KOPT-K1 (cell line): Measurements from ENCODE around the gene SEMA5A.
"Not testable (repeated sequence)": the region's sequence is repeated elsewhere in the genome, so short reads cannot be mapped to it uniquely, and the experiment has no call there.

Experiments used
- H3K27ac ChIP-seq: fragments of 200-600 bp; sonication (generic); 2 replicates; pipeline ENCODE4 v1.5.1; 2016; ENCODE audit warnings: antibody characterized with exemption, mild to moderate bottlenecking, low read depth, low read length; ENCODE audit not compliant: poor library complexity, severe bottlenecking
- H3K36me3 ChIP-seq: fragments of 200-600 bp; sonication (generic); 2 replicates; pipeline ENCODE4 v1.5.1; 2017; ENCODE audit warnings: antibody characterized with exemption, mild to moderate bottlenecking, low read length, moderate library complexity; ENCODE audit not compliant: insufficient read depth
- H3K9me3 ChIP-seq: fragments of 200-600 bp; sonication (generic); 2 replicates; pipeline ENCODE4 v1.5.1; 2017; ENCODE audit warnings: antibody characterized with exemption, low read length, mild to moderate bottlenecking; ENCODE audit not compliant: insufficient read depth, poor library complexity, severe bottlenecking

Gene SEMA5A

GRCh38 chr5:9405196-9405754 is 140.6 kb downstream of the SEMA5A start:
- Histone ChIP-seq H3K36me3 (no peaks in the 10 kb centered on the region), H3K9me3 (no peaks in the 10 kb centered on the region), H3K27ac (no peak overlapping the region)

GRCh38 chr5:9401786-9402472 is 143.9 kb downstream of the SEMA5A start:
- no peaks in the 10 kb centered on the region for H3K9me3 ChIP-seq
- no peaks in the 10 kb centered on the region for H3K36me3 ChIP-seq
- H3K27ac ChIP-seq = no peak overlapping the region

- not testable (repeated sequence) for H3K36me3 ChIP-seq, H3K9me3 ChIP-seq, H3K27ac ChIP-seq
Observed at GRCh38 chr5:9399783-9400182, 146.1 kb downstream of the SEMA5A start.

GRCh38 chr5:9399094-9399493 is 146.8 kb downstream of the SEMA5A start:
- no peak overlapping the region for H3K27ac ChIP-seq

GRCh38 chr5:9398227-9398626 is 147.6 kb downstream of the SEMA5A start:
- H3K36me3 ChIP-seq = no peaks in the 10 kb centered on the region
- H3K27ac ChIP-seq = no peak overlapping the region
- no peaks in the 10 kb centered on the region for H3K9me3 ChIP-seq

More at GRCh38 chr5:9399094-9399493, 146.8 kb downstream of the SEMA5A start:
- no peaks in the 10 kb centered on the region for H3K36me3 ChIP-seq
- no peaks in the 10 kb centered on the region for H3K9me3 ChIP-seq

GRCh38 chr5:9396285-9396770 is 149.5 kb downstream of the SEMA5A start:
- Histone ChIP-seq H3K9me3 (no peaks in the 10 kb centered on the region), H3K27ac (no peak overlapping the region), H3K36me3 (no peaks in the 10 kb centered on the region)

- no peaks in the 10 kb centered on the region for H3K9me3 ChIP-seq
- no peaks in the 10 kb centered on the region for H3K36me3 ChIP-seq
- H3K27ac ChIP-seq = no peak overlapping the region
Observed at GRCh38 chr5:9395706-9396105, 150.2 kb downstream of the SEMA5A start.

GRCh38 chr5:9394221-9394620 is 151.7 kb downstream of the SEMA5A start:
- H3K27ac ChIP-seq = no peak overlapping the region
- no peaks in the 10 kb centered on the region for H3K36me3 ChIP-seq
- H3K9me3 ChIP-seq = no peaks in the 10 kb centered on the region

GRCh38 chr5:9392625-9393024 is 153.2 kb downstream of the SEMA5A start:
- no peaks in the 10 kb centered on the region for H3K9me3 ChIP-seq
- no peak overlapping the region for H3K27ac ChIP-seq
- no peaks in the 10 kb centered on the region for H3K36me3 ChIP-seq

- Histone ChIP-seq H3K9me3 (no peaks in the 10 kb centered on the region), H3K36me3 (no peaks in the 10 kb centered on the region), H3K27ac (no peak overlapping the region)
Observed at GRCh38 chr5:9391080-9391479, 154.8 kb downstream of the SEMA5A start.

- Histone ChIP-seq H3K27ac (no peak overlapping the region), H3K9me3 (no peaks in the 10 kb centered on the region), H3K36me3 (no peaks in the 10 kb centered on the region)
Observed at GRCh38 chr5:9390113-9390512, 155.8 kb downstream of the SEMA5A start.

GRCh38 chr5:9388941-9389674 is 156.8 kb downstream of the SEMA5A start:
- no peaks in the 10 kb centered on the region for H3K9me3 ChIP-seq
- no peak overlapping the region for H3K27ac ChIP-seq

GRCh38 chr5:9387879-9388278 is 158.0 kb downstream of the SEMA5A start:
- no peaks in the 10 kb centered on the region for H3K36me3 ChIP-seq
- no peak overlapping the region for H3K27ac ChIP-seq
- H3K9me3 ChIP-seq = no peaks in the 10 kb centered on the region

More at GRCh38 chr5:9388941-9389674, 156.8 kb downstream of the SEMA5A start:
- H3K36me3 ChIP-seq = no peaks in the 10 kb centered on the region

- Histone ChIP-seq H3K36me3 (no peaks in the 10 kb centered on the region), H3K9me3 (no peaks in the 10 kb centered on the region), H3K27ac (no peak overlapping the region)
Observed at GRCh38 chr5:9386945-9387344, 158.9 kb downstream of the SEMA5A start.

- H3K27ac ChIP-seq = no peak overlapping the region
- no peaks in the 10 kb centered on the region for H3K36me3 ChIP-seq
- H3K9me3 ChIP-seq = no peaks in the 10 kb centered on the region
Observed at GRCh38 chr5:9382522-9382921, 163.4 kb downstream of the SEMA5A start.
